Measurements from ENCODE around the gene CNR2. TPM values are rescaled to one million over a fixed set of nuclear protein-coding genes. Genes with fewer than 3 reads are reported as not detected.

The CNR2 gene
- total and polyA plus RNA-seq, 9 donors, result 0.03 to 0.11 (median 0.10) TPM; not detected in 6

GRCh38 chr1:23867895-23868556 lies 45.1 kb downstream of the CNR2 start, which contains the start of gene FUCA1:
FUCA1 (minus strand) TSS chr1:23868290; CDS start chr1:23868286, 4 bp downstream.
- Histone ChIP-seq H3K4me1 (ENCODE audit: insufficient read depth) (peaks cover 6% of the 10 kb centered on the region), H3K9me3 (no peaks in the 10 kb centered on the region), H3K4me3 (peak within 1 kb of the TSS; percentile 65), H3K27ac (peak within 1 kb of the TSS; percentile 19 to 67), H3K27me3 (no peaks in the 10 kb centered on the region), H3K36me3 (no peaks in the 10 kb centered on the region)
- TF ChIP-seq EP300 (IDR thresholded peaks at IDR 0.05) (no peak), POLR2A (IDR thresholded peaks at IDR 0.05) (peak; percentile 54), CTCF (IDR thresholded peaks at IDR 0.05) (peak; percentile 94 to 99 (median 94))
- intact Hi-C loops (cut with DNase I), result loop anchor here in 1 of 4 donors (5.0 kb wide), 1 partner anchor 91 kb away; the partner anchor contains the start of gene PITHD1
- DNase-seq, result peak; percentile 93 to 96 (median 95)
- 0% methylated on average over 42 to 71 of the region's 71 CpGs for WGBS, 3 donors

- Histone ChIP-seq H3K9me3 (no peaks in the 10 kb centered on the region), H3K4me3 (peak overlapping the region; percentile 65), H3K27ac (peak overlapping the region in 1 of 2 donors; percentile 44), H3K4me1 (ENCODE audit: insufficient read depth) (peaks cover 6% of the 10 kb centered on the region), H3K36me3 (no peaks in the 10 kb centered on the region), H3K27me3 (no peaks in the 10 kb centered on the region)
- WGBS, 3 donors, result 2 to 14% (median 14%) methylated on average over 3 to 17 of the region's 17 CpGs
- TF ChIP-seq CTCF (IDR thresholded peaks at IDR 0.05) (no peak), EP300 (IDR thresholded peaks at IDR 0.05) (no peak), POLR2A (IDR thresholded peaks at IDR 0.05) (no peak)
- DNase-seq, result peak in 1 of 5 donors; percentile 36
- intact Hi-C loops (cut with DNase I), result loop anchor here in 1 of 4 donors (5.0 kb wide), 1 partner anchor 90 kb away; the partner anchor contains the start of gene PITHD1
These were observed 45.6 kb downstream of the CNR2 start for GRCh38 chr1:23867542-23867894.

GRCh38 chr1:23865543-23865930 lies 47.6 kb downstream of the CNR2 start:
- Histone ChIP-seq H3K4me3 (no peak overlapping the region), H3K36me3 (no peaks in the 10 kb centered on the region), H3K27ac (no peak overlapping the region), H3K27me3 (no peaks in the 10 kb centered on the region), H3K4me1 (ENCODE audit: insufficient read depth) (peaks cover 6% of the 10 kb centered on the region), H3K9me3 (no peaks in the 10 kb centered on the region)
- TF ChIP-seq CTCF (IDR thresholded peaks at IDR 0.05) (no peak), EP300 (IDR thresholded peaks at IDR 0.05) (no peak)
- 92 to 97% (median 94%) methylated on average over 4 of the region's 4 CpGs for WGBS, 3 donors
- intact Hi-C loops (cut with DNase I), result loop anchor here in 1 of 4 donors (5.0 kb wide), 1 partner anchor 88 kb away; the partner anchor contains the start of gene PITHD1
- no peak for DNase-seq

GRCh38 chr1:23864801-23865542 lies 48.2 kb downstream of the CNR2 start:
- Histone ChIP-seq H3K4me1 (ENCODE audit: insufficient read depth) (peaks cover 6% of the 10 kb centered on the region), H3K4me3 (no peak overlapping the region), H3K27ac (no peak overlapping the region), H3K27me3 (no peaks in the 10 kb centered on the region), H3K9me3 (no peaks in the 10 kb centered on the region), H3K36me3 (no peaks in the 10 kb centered on the region)
- no peak for DNase-seq
- TF ChIP-seq POLR2A (IDR thresholded peaks at IDR 0.05), result no peak
- no peak for TF ChIP-seq CTCF (IDR thresholded peaks at IDR 0.05)
- TF ChIP-seq EP300 (IDR thresholded peaks at IDR 0.05), result no peak
- WGBS, 3 donors, result 91 to 95% (median 91%) methylated on average over 13 of the region's 13 CpGs
- intact Hi-C loops (cut with DNase I), result loop anchor here in 1 of 4 donors (5.0 kb wide), 1 partner anchor 88 kb away; the partner anchor contains the start of gene PITHD1
